Endothelial cell (in vitro differentiated cells): ENCODE results near the gene LRRC31. TPM values are rescaled to one million over a fixed set of nuclear protein-coding genes. Genes with fewer than 3 reads are reported as not detected.

Experiments used
- DNase-seq: peaks from one replicate; pipeline ENCODE4 v3.0.0; 2021; ENCODE audit warnings: low spot score
- H3K27ac Mint-ChIP-seq: one replicate; pipeline ENCODE4 v1.8.0; 2021; ENCODE audit warnings: mixed read lengths, inconsistent platforms; ENCODE audit not compliant: unreplicated experiment
- H3K27me3 Mint-ChIP-seq: one replicate; pipeline ENCODE4 v1.8.0; 2021; ENCODE audit warnings: mild to moderate bottlenecking, moderate library complexity, mixed read lengths, inconsistent platforms; ENCODE audit not compliant: unreplicated experiment
- H3K36me3 Mint-ChIP-seq: one replicate; pipeline ENCODE4 v1.8.0; 2021; ENCODE audit warnings: mild to moderate bottlenecking, low read depth, mixed read lengths, inconsistent platforms; ENCODE audit not compliant: unreplicated experiment
- H3K4me1 Mint-ChIP-seq: one replicate; pipeline ENCODE4 v1.8.0; 2021; ENCODE audit warnings: mild to moderate bottlenecking, mixed read lengths, inconsistent platforms; ENCODE audit not compliant: unreplicated experiment
- H3K4me3 Mint-ChIP-seq: one replicate; pipeline ENCODE4 v1.8.0; 2021; ENCODE audit warnings: mild to moderate bottlenecking, mixed read lengths, inconsistent platforms; ENCODE audit not compliant: unreplicated experiment
- H3K9me3 Mint-ChIP-seq: one replicate; pipeline ENCODE4 v1.8.0; 2021; ENCODE audit warnings: mixed read lengths, inconsistent platforms; ENCODE audit not compliant: unreplicated experiment
- total RNA-seq: library from RNA; stranded (reverse); fragmentation: NEBNext Ultra II Directional; extraction: Animal tissue kit (Norgen Biotek cat#: 25700); gene quantifications from one replicate; pipeline ENCODE4 v1.2.1, GENCODE V29; 2021; ENCODE audit not compliant: unreplicated experiment
- TF ChIP-seq, protein P1 (sequence below): fragments of 200-600 bp; sonication (generic); IDR thresholded peaks from one replicate; pipeline ENCODE4 v1.5.0; 2021; ENCODE audit warnings: antibody characterized with exemption; ENCODE audit not compliant: unreplicated experiment

LRRC31 gene
- total RNA-seq, 1 donor from 2014 or later, result 0.23 TPM

DNA sequence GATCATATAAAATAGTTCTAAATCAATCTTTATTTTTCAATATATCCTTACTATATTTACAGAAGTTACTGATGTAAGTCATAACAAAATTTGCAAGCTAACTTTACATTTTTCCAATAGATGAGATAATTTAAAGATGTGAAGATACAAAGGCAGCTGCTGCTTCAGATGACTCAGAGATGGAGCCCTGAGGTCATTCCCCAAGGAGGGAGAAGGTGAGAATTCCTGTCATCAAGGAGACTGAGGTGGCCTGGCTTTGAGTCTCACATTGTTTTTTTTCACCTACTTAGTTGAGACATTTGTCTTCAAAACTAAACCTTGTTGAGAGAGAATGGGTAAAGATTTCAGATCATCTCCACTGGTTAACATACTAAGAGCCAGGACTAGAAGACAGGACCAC, 37.7 kb upstream of the LRRC31 start:
- Mint-ChIP-seq H3K9me3 (no peaks in the 10 kb centered on the region), H3K4me1 (no peaks in the 10 kb centered on the region), H3K36me3 (no peaks in the 10 kb centered on the region), H3K27me3 (peaks cover 5% of the 10 kb centered on the region), H3K4me3 (no peak overlapping the region), H3K27ac (no peak overlapping the region)
- TF ChIP-seq, protein P1, sequence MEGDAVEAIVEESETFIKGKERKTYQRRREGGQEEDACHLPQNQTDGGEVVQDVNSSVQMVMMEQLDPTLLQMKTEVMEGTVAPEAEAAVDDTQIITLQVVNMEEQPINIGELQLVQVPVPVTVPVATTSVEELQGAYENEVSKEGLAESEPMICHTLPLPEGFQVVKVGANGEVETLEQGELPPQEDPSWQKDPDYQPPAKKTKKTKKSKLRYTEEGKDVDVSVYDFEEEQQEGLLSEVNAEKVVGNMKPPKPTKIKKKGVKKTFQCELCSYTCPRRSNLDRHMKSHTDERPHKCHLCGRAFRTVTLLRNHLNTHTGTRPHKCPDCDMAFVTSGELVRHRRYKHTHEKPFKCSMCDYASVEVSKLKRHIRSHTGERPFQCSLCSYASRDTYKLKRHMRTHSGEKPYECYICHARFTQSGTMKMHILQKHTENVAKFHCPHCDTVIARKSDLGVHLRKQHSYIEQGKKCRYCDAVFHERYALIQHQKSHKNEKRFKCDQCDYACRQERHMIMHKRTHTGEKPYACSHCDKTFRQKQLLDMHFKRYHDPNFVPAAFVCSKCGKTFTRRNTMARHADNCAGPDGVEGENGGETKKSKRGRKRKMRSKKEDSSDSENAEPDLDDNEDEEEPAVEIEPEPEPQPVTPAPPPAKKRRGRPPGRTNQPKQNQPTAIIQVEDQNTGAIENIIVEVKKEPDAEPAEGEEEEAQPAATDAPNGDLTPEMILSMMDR, result no peak
- no peak for DNase-seq

DNA sequence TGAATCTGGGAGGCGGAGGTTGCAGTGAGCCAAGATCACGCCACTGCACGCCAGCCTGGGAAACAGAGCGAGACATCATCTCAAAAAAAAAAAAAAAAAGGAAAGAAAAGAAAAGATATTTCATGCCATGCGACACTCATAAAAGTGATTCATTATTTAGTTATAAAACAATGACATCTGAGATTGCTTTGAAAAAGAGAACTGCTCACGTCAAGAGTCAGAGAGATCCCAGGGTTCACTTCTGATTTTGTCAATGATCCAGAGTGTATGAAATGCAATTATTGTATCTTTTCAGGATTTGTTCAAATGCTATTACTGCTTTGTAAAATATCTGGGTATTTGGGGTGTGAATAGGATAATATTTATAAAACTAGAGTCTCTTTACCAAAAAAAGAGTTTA, 35.7 kb upstream of the LRRC31 start:
- DNase-seq, result no peak
- H3K27ac Mint-ChIP-seq, result no peak overlapping the region
- peaks cover 5% of the 10 kb centered on the region for H3K27me3 Mint-ChIP-seq
- H3K36me3 Mint-ChIP-seq, result no peaks in the 10 kb centered on the region
- H3K9me3 Mint-ChIP-seq, result no peaks in the 10 kb centered on the region
- H3K4me1 Mint-ChIP-seq, result no peaks in the 10 kb centered on the region
- TF ChIP-seq, protein P1, result no peak
- H3K4me3 Mint-ChIP-seq, result no peak overlapping the region

DNA sequence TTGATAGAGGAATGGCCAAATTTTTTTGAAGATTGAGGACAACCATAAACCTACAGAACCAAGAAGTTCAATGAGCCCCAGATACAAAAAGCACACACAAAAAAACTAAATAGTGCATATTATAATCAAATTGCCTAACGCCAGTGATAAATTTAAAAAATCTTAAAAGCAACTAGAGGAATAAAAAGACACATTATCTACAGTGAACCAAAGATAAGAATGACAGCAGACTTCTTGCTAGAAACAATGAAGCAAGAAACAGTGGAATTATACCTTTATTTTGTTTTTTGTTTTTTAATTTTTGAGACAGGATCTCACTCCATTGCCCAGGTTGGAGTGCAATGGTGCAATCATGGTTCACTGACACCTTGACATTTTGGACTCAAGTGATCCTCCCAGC, 31.7 kb upstream of the LRRC31 start:
- H3K36me3 Mint-ChIP-seq, result no peaks in the 10 kb centered on the region
- peaks cover 2% of the 10 kb centered on the region for H3K27me3 Mint-ChIP-seq
- peak overlapping the region; percentile 6 for H3K4me3 Mint-ChIP-seq

DNA sequence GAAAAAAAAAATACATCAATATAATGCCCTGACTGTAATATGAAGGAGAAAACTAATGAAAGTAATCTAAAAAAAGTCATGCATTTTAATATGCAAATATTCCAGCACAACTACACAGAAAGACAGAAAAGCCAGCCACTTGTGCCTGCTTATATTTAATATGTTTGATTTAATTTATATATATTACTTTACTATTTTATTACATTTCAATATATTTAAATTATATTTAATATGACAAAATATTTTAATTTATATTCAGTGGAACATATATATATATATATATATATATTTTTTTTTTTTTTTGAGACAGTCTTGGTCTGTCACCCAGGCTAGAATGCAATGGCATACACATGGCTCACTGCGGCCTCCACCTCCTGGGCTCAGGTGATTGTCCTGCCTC, 27.5 kb upstream of the LRRC31 start:
- Mint-ChIP-seq H3K36me3 (no peaks in the 10 kb centered on the region), H3K4me1 (no peaks in the 10 kb centered on the region), H3K27me3 (no peaks in the 10 kb centered on the region), H3K27ac (no peak overlapping the region), H3K9me3 (no peaks in the 10 kb centered on the region), H3K4me3 (no peak overlapping the region)
- DNase-seq, result no peak
- TF ChIP-seq, protein P1, result no peak

More for the DNA sequence above, 31.7 kb upstream of the LRRC31 start:
- Mint-ChIP-seq H3K4me1 (no peaks in the 10 kb centered on the region), H3K9me3 (no peaks in the 10 kb centered on the region), H3K27ac (no peak overlapping the region)
- DNase-seq, result no peak
- TF ChIP-seq, protein P1, result no peak

DNA sequence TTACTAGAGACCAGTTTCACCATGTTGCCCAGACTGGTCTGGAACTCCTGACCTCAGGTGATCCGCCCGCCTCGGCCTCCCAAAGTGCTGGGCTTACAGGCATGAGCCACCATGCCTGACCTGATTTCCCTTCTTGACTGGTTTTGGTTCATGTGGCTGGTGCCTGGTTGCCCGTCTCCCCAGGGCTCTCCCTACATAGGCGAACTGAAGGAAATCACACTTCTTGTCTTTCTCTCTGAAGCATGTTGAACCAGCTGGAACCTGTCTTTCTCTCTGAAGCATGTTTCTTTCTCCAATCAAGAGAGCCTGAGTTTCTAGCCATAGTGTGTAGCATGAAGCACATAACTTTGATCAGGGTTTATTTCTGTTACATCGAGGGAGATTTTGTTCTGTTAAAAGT, 25.3 kb upstream of the LRRC31 start:
- TF ChIP-seq, protein P1, result no peak
- DNase-seq, result no peak
- no peaks in the 10 kb centered on the region for H3K27me3 Mint-ChIP-seq
- H3K9me3 Mint-ChIP-seq, result no peaks in the 10 kb centered on the region
- no peak overlapping the region for H3K27ac Mint-ChIP-seq
- H3K4me1 Mint-ChIP-seq, result no peaks in the 10 kb centered on the region
- no peak overlapping the region for H3K4me3 Mint-ChIP-seq
- no peaks in the 10 kb centered on the region for H3K36me3 Mint-ChIP-seq
